Pulmonary artery endothelial cell (primary cell): ENCODE measurements around the gene BCKDK. TPM values are rescaled to one million over a fixed set of nuclear protein-coding genes. Genes with fewer than 3 reads are reported as not detected.

Experiments
- DNase-seq: peaks from one replicate; pipeline ENCODE4 v3.0.0-alpha.2; 2011; ENCODE audit warnings: low read depth, low spot score
- total RNA-seq: library from RNA; depleted of rRNA; stranded (reverse); fragments of >200 nt; gene quantifications from 2 replicates; pipeline ENCODE4 v1.2.3, GENCODE V29; 2014

Gene BCKDK
- total RNA-seq, 1 donor from 2014 or later: 20.2 TPM

DNA sequence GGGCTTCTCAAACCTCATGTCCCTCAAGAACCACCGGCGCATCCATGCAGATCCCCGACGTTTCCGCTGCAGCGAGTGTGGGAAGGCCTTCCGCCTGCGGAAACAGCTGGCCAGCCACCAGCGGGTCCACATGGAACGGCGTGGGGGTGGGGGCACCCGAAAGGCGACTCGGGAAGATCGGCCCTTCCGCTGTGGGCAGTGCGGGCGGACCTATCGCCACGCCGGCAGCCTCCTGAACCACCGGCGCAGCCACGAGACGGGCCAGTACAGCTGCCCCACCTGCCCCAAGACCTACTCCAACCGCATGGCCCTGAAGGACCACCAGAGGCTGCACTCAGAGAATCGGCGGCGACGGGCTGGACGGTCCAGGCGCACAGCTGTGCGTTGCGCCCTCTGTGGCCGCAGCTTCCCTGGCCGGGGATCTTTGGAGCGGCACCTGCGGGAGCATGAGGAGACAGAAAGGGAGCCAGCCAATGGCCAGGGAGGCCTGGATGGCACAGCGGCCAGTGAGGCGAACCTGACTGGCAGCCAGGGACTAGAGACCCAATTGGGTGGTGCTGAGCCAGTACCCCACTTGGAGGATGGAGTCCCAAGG, 28.1 kb upstream of the BCKDK start:
- no peak for DNase-seq

- DNase-seq: no peak
These were observed 27.3 kb upstream of the BCKDK start for GRCh38 chr16:31080756-31081419.

DNA sequence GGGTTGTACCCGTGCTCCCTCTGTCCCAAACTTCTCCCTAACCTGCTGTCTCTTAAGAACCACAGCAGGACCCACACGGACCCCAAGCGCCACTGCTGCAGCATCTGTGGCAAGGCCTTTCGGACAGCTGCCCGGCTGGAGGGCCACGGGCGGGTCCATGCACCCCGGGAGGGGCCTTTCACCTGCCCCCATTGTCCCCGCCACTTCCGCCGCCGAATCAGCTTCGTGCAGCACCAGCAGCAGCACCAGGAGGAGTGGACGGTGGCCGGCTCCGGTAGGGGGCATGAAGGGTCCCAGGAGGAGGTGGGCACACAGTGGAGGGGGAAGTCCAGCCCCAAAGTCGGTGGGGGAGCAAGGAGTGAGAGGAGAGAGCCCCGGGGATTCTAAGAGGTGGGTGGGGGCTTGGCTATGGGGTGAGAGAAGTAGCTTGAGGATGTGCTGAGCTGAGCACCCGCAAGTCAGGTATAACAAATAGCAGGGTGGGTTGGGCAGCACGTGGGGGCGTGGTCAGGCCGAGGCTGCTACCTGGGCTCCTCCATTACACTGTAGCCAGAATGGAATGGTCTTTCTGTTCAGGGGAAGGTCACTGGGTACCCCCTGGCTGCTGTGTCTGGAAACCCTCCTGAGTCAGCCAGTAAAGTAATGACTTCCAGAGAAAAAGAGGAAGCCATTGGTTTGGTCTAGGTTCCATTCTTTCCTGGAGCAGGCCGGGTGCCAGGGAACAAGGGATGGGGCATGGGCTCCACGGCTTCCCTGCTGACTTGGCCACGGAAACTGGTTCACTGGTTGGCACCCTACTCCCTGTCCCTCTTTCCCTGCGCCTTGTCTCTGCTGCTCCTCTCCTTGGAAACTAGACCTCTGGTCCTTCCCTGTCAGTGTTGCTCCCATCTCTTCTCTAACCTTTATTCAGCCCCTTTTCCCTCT, 26.5 kb upstream of the BCKDK start:
- no peak for DNase-seq

- DNase-seq: no peak
These were observed 25.7 kb upstream of the BCKDK start for GRCh38 chr16:31082368-31083045.

DNA sequence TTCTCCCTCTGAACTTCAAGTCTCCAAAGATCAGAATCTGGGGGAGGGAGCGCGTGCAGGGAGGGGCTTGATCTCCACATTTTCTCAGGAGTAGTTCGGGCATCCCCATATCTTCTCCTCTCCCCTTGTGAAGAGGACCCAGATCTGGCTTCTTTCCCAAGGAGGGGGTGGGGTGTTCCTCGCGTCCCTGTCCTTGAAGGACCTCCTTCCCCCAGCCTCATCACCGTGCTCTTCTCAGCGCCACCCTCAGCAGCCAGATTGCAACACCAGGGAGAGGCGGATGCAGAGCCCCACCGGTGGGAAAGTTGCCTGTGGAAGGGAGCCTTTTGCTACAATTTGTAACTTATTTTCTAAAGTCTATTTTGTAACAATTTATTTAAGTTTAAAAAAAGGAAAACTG, 25.1 kb upstream of the BCKDK start:
- no peak for DNase-seq

- no peak for DNase-seq
These were observed 24.6 kb upstream of the BCKDK start for GRCh38 chr16:31083556-31083955.

DNA sequence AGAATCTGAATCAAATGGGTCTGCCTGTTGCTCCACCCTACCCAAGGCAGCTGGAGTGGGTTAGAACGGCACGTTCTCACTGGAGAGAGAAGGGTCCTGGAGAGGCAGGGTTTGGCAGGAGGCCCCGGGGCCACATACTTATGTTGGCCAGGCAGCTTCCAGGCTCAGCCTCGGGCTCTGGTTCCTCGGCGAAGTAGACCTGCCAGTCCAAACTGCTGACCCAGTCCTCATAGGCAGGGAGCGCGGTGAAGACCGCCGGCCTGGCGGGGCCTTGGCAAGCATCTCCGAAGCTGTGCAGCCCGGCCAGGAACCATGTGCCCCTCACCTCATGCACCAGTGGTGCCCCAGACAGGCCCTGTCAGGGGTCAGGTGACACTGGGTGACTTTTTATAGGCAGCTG, 24.2 kb upstream of the BCKDK start:
- DNase-seq: no peak

DNA sequence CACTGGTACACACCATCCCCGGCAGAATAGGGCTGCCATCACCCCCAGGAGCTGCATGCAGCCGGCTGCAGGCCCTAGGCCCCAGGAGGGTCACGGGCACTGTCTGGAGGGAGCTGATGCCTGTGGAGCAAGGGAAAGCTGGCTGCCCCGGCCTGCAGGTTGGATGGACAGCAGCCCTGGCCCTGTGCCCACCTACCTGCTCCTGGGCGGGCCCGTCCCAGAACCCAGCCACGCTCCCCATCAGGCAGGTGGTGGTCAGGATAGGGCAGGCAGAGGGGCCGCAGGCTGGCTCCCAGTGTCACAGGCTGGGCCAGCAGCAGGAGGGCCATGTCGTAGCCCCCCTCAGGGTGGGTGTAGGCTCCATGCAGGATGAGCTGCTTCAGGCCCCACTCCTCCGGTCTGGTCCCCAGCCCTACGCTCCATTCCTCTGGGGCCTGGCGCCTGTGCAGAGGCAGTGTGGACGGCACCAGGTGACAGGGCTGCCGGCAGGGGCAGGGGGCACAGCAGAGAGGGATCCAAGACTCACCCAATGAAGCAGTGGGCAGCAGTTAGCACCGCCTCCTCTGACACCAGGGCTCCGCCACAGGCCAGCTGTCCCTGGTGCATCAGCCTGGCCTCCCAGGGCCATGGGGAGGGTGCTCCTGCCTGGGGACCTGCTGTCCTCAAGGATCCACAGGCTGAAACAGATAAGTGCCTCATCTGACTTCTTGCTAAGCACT, 23.4 kb upstream of the BCKDK start:
- no peak for DNase-seq

- DNase-seq: no peak
These were observed 22.8 kb upstream of the BCKDK start for GRCh38 chr16:31085411-31085810.

GRCh38 chr16:31085873-31086628, 22.1 kb upstream of the BCKDK start:
- no peak for DNase-seq

DNA sequence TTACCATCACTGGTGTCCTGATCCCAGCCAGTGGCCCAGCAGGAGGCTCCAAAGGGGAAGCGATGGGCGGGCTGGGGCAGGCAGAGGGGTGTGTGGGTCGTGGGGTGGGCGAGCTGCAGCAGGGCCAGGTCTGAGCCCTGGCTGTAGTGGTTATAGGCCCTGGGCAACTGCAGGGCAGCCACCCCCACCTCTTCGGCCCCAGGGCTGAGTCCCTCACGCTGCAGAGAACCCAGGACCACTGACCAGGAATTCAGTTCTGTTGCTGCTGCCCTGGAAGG, 21.6 kb upstream of the BCKDK start:
- DNase-seq: no peak

GRCh38 chr16:31087481-31087880, 20.7 kb upstream of the BCKDK start:
- DNase-seq: no peak

- no peak for DNase-seq
These were observed 20.2 kb upstream of the BCKDK start for GRCh38 chr16:31087971-31088370.

- DNase-seq: no peak
These were observed 19.6 kb upstream of the BCKDK start, which contains the start of gene PRSS53 for GRCh38 chr16:31088459-31089183. Gene PRSS53 (minus strand): TSS chr16:31088943. CDS start chr16:31088809, 134 bp downstream.

GRCh38 chr16:31089199-31089598, 19.0 kb upstream of the BCKDK start:
- no peak for DNase-seq

GRCh38 chr16:31090540-31090939, 17.6 kb upstream of the BCKDK start:
- DNase-seq: no peak

- no peak for DNase-seq
These were observed 15.9 kb upstream of the BCKDK start for GRCh38 chr16:31092330-31092729.

DNA sequence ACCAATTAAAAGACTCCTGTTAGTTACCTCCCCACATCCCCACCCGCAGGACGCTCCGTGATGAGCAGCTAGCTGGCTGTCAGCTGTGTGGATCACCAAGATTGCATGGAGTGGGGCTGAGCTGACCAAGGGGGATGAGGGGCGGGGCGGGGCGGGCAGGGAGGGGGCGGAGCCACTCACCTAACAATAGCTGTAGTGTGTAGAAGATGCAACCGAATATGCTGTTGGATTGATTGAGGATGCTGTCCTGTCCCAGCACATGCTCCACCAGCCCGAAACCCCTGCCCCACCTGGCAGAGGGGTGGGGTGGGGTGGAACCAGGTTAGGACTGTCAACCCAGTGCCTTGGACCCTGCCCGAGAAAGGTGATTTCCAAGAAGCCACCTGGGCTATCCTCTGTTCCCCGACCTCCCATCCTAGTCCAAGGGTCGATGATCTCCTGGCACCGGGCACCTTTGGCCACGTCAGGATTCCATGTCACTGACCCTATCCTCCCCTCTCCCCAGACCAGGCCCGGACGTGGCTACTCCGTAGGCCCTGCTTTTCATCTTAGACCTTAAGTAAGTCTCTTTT, 15.0 kb upstream of the BCKDK start:
- no peak for DNase-seq

DNA sequence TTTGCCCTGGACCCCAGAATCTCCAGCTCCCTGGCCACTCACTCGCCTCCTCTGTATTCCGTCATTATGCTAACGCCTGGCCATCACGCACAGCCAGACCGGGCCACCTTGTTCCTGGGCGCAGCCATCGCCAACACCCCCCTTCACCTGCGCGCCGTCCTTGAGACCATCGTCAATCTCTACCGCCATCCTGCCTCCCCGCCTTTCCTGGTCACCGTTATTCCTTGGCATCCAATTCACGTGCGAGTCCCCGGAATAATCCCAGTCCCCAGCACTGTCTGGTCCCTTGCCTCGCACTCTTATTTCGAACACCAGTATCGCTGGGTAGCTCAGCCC, 14.1 kb upstream of the BCKDK start:
- DNase-seq: no peak
